Ascending aorta (tissue), 2 donors: ENCODE data around the gene MTF2. TPM values are rescaled to one million over a fixed set of nuclear protein-coding genes. Genes with fewer than 3 reads are reported as not detected.
A peak's percentile ranks its signal among the peaks of the same experiment; 100 is the strongest.

Source experiments
- DNase-seq, 2 donors: peaks; one replicate each; pipeline ENCODE4 v3.0.0-alpha.2; 2019; ENCODE audit warnings: low spot score in 2 of 2
- H3K27ac ChIP-seq, 2 donors: fragments of 200-600 bp; sonication (generic); one replicate each; pipeline ENCODE4 v1.5.1; 2016 to 2017; ENCODE audit warnings: mild to moderate bottlenecking in 1 of 2
- H3K27me3 ChIP-seq: fragments of 200-600 bp; sonication (generic); one replicate; pipeline ENCODE4 v1.5.1; 2017
- H3K36me3 ChIP-seq, 2 donors: fragments of 200-600 bp; sonication (generic); one replicate each; pipeline ENCODE4 v1.5.1; 2016
- H3K4me1 ChIP-seq, 2 donors: fragments of 200-600 bp; sonication (generic); one replicate each; pipeline ENCODE4 v1.5.1; 2016 to 2017; ENCODE audit warnings: mild to moderate bottlenecking in 1 of 2
- H3K4me3 ChIP-seq, 2 donors: fragments of 200-600 bp; sonication (generic); one replicate each; pipeline ENCODE4 v1.5.1; 2016 to 2017; ENCODE audit warnings: mild to moderate bottlenecking in 1 of 2
- H3K9me3 ChIP-seq, 2 donors: fragments of 200-600 bp; sonication (generic); one replicate each; pipeline ENCODE4 v1.5.1; 2016
- CTCF ChIP-seq, 3 experiments: fragments of 200-600 bp in 2 of 3; fragments of 450-650 bp in 1 of 3; sonication (generic) in 2 of 3; IDR thresholded peaks; one replicate each; pipeline ENCODE4 v1.5.1; 2016 to 2019; ENCODE audit warnings: antibody characterized with exemption in 3 of 3, mild to moderate bottlenecking in 1 of 3, moderate library complexity in 1 of 3
- intact Hi-C: fragments of 100-400 bp; cut with DNase I; formaldehyde crosslinking; loops from one replicate; pipeline ENCODE4 v1.15.1; 2023
- total RNA-seq: library from RNA; depleted of rRNA; stranded (reverse); fragments of >200 nt; gene quantifications from one replicate; pipeline ENCODE4 v1.1.0, GENCODE V29; 2016

The MTF2 gene
- total RNA-seq, 1 donor from 2014 or later = 2.3 TPM

- no peak overlapping the region for H3K4me3 ChIP-seq
- no peaks in the 10 kb centered on the region for H3K36me3 ChIP-seq
- no peak for TF ChIP-seq CTCF (IDR thresholded peaks at IDR 0.05)
- no peak overlapping the region for H3K27ac ChIP-seq
- H3K27me3 ChIP-seq = no peaks in the 10 kb centered on the region
- intact Hi-C loops = no loop called here
- DNase-seq = no peak
- no peaks in the 10 kb centered on the region for H3K4me1 ChIP-seq
- no peaks in the 10 kb centered on the region for H3K9me3 ChIP-seq
These were observed 27.1 kb upstream of the MTF2 start for GRCh38 chr1:93051961-93052360.

- Histone ChIP-seq H3K27ac (no peak overlapping the region), H3K27me3 (no peaks in the 10 kb centered on the region), H3K36me3 (no peaks in the 10 kb centered on the region), H3K4me1 (no peaks in the 10 kb centered on the region), H3K4me3 (no peak overlapping the region), H3K9me3 (no peaks in the 10 kb centered on the region)
- no peak for TF ChIP-seq CTCF (IDR thresholded peaks at IDR 0.05)
- DNase-seq = no peak
- intact Hi-C loops = no loop called here
These were observed 22.9 kb upstream of the MTF2 start for GRCh38 chr1:93056214-93056613.

- no peaks in the 10 kb centered on the region for H3K4me1 ChIP-seq
- H3K36me3 ChIP-seq = no peaks in the 10 kb centered on the region
- no peak for DNase-seq
- no peak for TF ChIP-seq CTCF (IDR thresholded peaks at IDR 0.05)
- H3K27me3 ChIP-seq = no peaks in the 10 kb centered on the region
- intact Hi-C loops = no loop called here
- H3K27ac ChIP-seq = no peak overlapping the region
- no peak overlapping the region for H3K4me3 ChIP-seq
- no peaks in the 10 kb centered on the region for H3K9me3 ChIP-seq
These were observed 22.4 kb upstream of the MTF2 start for GRCh38 chr1:93056649-93057048.

GRCh38 chr1:93061895-93062792 lies 16.9 kb upstream of the MTF2 start:
- intact Hi-C loops = no loop called here
- peak in 1 of 3 experiments; percentile 19 for TF ChIP-seq CTCF (IDR thresholded peaks at IDR 0.05)

GRCh38 chr1:93076268-93076667 lies 2.8 kb upstream of the MTF2 start:
- Histone ChIP-seq H3K4me1 (peaks cover 0 to 11% of the 10 kb centered on the region in 2 donors), H3K36me3 (no peaks in the 10 kb centered on the region), H3K27me3 (no peaks in the 10 kb centered on the region), H3K27ac (no peak overlapping the region), H3K9me3 (no peaks in the 10 kb centered on the region), H3K4me3 (no peak overlapping the region)
- intact Hi-C loops = no loop called here
- DNase-seq = no peak
- no peak for TF ChIP-seq CTCF (IDR thresholded peaks at IDR 0.05)

More at GRCh38 chr1:93061895-93062792, 16.9 kb upstream of the MTF2 start:
- Histone ChIP-seq H3K4me1 (no peaks in the 10 kb centered on the region), H3K27me3 (no peaks in the 10 kb centered on the region), H3K27ac (no peak overlapping the region), H3K36me3 (no peaks in the 10 kb centered on the region), H3K4me3 (no peak overlapping the region), H3K9me3 (no peaks in the 10 kb centered on the region)
- DNase-seq = no peak
